GM12875 (cell line): ENCODE data around the gene CD300LB.

Source experiments
- H3K4me3 ChIP-seq: one replicate; pipeline ENCODE4 v1.5.1; 2011; ENCODE audit warnings: low read depth, low read length, control low read depth
- CTCF ChIP-seq: IDR thresholded peaks from 2 replicates; pipeline ENCODE4 v1.5.1; 2011; ENCODE audit warnings: low read depth, mild to moderate bottlenecking, control low read depth, inconsistent platforms, low read length, moderate library complexity, borderline replicate concordance; ENCODE audit not compliant: insufficient read depth

CD300LB gene

GRCh38 chr17:74480290-74480689, 51.0 kb downstream of the CD300LB start:
- TF ChIP-seq CTCF: no peak
- no peak overlapping the region for H3K4me3 ChIP-seq

GRCh38 chr17:74478420-74479100, 52.7 kb downstream of the CD300LB start:
- TF ChIP-seq CTCF: no peak
- H3K4me3 ChIP-seq: no peak overlapping the region

- TF ChIP-seq CTCF: no peak
Observed at GRCh38 chr17:74477411-74477810, 53.9 kb downstream of the CD300LB start.

GRCh38 chr17:74475189-74475588, 56.1 kb downstream of the CD300LB start:
- TF ChIP-seq CTCF: no peak
- no peak overlapping the region for H3K4me3 ChIP-seq

More at GRCh38 chr17:74477411-74477810, 53.9 kb downstream of the CD300LB start:
- no peak overlapping the region for H3K4me3 ChIP-seq

GRCh38 chr17:74474043-74474792, 57.1 kb downstream of the CD300LB start:
- TF ChIP-seq CTCF: no peak
- H3K4me3 ChIP-seq: no peak overlapping the region

- no peak for TF ChIP-seq CTCF
- H3K4me3 ChIP-seq: no peak overlapping the region
Observed at GRCh38 chr17:74473294-74473693, 58.0 kb downstream of the CD300LB start.

- H3K4me3 ChIP-seq: no peak overlapping the region
- TF ChIP-seq CTCF: no peak
Observed at GRCh38 chr17:74472890-74473289, 58.4 kb downstream of the CD300LB start.
